GM18870 (cell line): ENCODE measurements around the gene LINGO3.
A peak's percentile ranks its signal among the peaks of the same experiment; 100 is the strongest.

Experiments used
- ATAC-seq: cut with Tn5 transposase; IDR thresholded peaks from one replicate; pipeline ENCODE4 v1.9.1; 2021; ENCODE audit warnings: moderate library complexity; ENCODE audit not compliant: unreplicated experiment

LINGO3 gene

GRCh38 chr19:2269244-2270156 lies 38.5 kb downstream of the LINGO3 start:
- ATAC-seq, result peak; percentile 63

DNA sequence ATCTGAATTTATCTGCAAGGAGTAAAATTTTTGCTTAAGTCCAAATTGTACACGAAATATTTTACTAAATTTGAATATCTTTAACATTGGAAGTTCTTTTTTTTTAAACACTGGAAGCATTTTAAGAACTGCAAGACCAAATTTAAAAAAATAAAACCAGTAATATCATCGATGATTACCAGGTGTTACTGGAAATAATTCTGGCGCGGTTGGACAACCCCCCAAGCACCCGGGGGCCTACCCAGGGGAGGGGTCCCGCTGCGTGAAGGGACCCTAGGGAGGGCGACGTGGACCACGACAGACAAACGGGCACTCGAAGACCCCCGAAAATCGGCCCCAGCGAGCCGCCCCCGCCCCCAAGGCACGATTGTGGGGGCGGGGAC lies 39.1 kb downstream of the LINGO3 start:
- ATAC-seq, result no peak

DNA sequence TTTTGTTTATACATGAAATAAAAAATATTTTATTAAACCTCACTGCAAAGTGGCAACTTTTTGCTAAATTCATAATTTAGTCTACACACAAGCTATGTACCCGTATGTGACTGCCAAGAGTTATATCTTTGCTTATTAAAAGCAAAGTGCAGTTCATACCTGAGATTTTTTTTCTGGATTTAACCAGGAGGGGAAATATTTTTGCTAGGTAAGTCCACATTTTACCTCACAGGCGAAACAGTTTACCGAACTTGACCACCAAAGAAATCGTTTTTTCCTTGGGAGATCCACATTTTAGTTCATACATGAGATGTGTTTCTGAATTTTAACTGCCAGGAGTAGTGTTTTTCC lies 39.5 kb downstream of the LINGO3 start:
- no peak for ATAC-seq

GRCh38 chr19:2266183-2266993 lies 41.6 kb downstream of the LINGO3 start:
- ATAC-seq, result no peak

GRCh38 chr19:2261438-2262172 lies 46.3 kb downstream of the LINGO3 start:
- ATAC-seq, result no peak

DNA sequence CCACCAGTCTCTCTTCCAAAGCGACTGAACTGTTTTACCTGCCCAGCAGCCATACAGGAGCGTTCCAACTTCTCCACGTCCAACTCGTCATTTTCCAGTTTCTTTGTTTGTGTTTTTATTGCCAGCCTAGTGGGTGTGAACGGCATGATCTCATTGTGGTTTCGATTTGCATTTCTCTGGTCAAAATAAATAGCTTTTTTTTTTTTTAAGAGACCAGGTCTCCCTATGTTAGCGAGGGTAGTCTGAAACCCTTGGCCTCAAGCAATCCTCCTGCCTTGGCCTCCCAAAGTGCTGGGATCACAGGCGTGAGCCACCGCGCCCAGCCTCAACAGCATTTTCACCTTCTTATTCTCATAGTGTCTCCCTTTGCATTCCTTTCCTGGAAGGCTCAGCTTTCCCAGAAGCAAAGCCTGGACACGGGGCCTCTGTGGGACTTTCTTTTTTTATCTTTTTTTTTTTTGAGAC lies 47.6 kb downstream of the LINGO3 start:
- ATAC-seq, result no peak

DNA sequence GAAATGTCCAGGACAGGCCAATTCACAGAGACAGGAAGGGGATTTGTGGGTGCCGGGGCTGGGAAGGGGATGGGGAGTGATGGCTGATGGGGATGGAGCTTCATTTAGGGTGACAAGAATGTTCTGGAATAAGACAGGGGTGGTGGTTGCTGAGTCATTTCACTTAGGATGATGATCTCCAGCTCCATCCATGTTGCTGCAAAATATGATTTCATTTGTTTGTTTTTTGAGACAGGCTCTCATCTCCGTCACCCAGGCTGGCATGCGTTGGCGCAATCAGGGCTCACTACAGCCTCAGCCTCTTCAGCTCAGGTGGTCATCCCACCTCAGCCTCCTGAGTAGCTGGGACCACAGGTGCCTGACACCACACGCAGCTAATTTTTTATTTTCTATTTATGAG lies 48.6 kb downstream of the LINGO3 start:
- no peak for ATAC-seq
